Suprapubic skin (tissue), 4 donors: ENCODE measurements around the gene PRDM9. TPM values are rescaled to one million over a fixed set of nuclear protein-coding genes. Genes with fewer than 3 reads are reported as not detected.
"Not testable (repeated sequence)": the region's sequence is repeated elsewhere in the genome, so short reads cannot be mapped to it uniquely, and the experiment has no call there.

Experiments
- DNase-seq, 2 donors: peaks; one replicate each; pipeline ENCODE4 v3.0.0-alpha.2; 2019; ENCODE audit warnings: low spot score in 2 of 2
- H3K27ac ChIP-seq: fragments of 200-600 bp; sonication (generic); one replicate; pipeline ENCODE4 v1.5.1; 2019
- H3K27me3 ChIP-seq: fragments of 200-600 bp; sonication (generic); one replicate; pipeline ENCODE4 v1.5.1; 2019
- H3K36me3 ChIP-seq: fragments of 200-600 bp; sonication (generic); one replicate; pipeline ENCODE4 v1.5.1; 2019
- H3K4me1 ChIP-seq: fragments of 200-600 bp; sonication (generic); one replicate; pipeline ENCODE4 v1.5.1; 2019
- H3K4me3 ChIP-seq: fragments of 200-600 bp; sonication (generic); one replicate; pipeline ENCODE4 v1.5.1; 2019; ENCODE audit warnings: mild to moderate bottlenecking
- H3K9me3 ChIP-seq: fragments of 200-600 bp; sonication (generic); one replicate; pipeline ENCODE4 v1.5.1; 2019
- EP300 ChIP-seq: sonication (generic); formaldehyde crosslinking; IDR thresholded peaks from one replicate; pipeline ENCODE4 v1.6.1; 2017; ENCODE audit warnings: antibody characterized with exemption
- POLR2A ChIP-seq, 2 donors: fragments of 450-650 bp; IDR thresholded peaks; one replicate each; pipeline ENCODE4 v1.6.1; 2017; ENCODE audit warnings: antibody characterized with exemption in 2 of 2, mild to moderate bottlenecking in 2 of 2, moderate library complexity in 2 of 2
- POLR2AphosphoS5 ChIP-seq, 3 donors: sonication (generic); formaldehyde crosslinking; IDR thresholded peaks; one replicate each; pipeline ENCODE4 v1.6.1; 2017; ENCODE audit warnings: antibody characterized with exemption in 3 of 3
- WGBS: methylation state at CpG from one replicate; pipeline ENCODE4 v1.1.5; 2018; 5-methylcytosine and 5-hydroxymethylcytosine counted together
- total RNA-seq, 4 donors: library from RNA; depleted of rRNA; stranded (reverse); fragments of >200 nt; gene quantifications; one replicate each; pipeline ENCODE4 v1.1.0, GENCODE V29; 2016
- TF ChIP-seq, protein P1 (sequence below), 2 donors: fragments of 200-600 bp in 1 of 2; fragments of 450-650 bp in 1 of 2; sonication (generic) in 1 of 2; IDR thresholded peaks; one replicate each; pipeline ENCODE4 v1.5.1; 2016 to 2019; ENCODE audit warnings: antibody characterized with exemption in 2 of 2, mild to moderate bottlenecking in 1 of 2, moderate library complexity in 1 of 2

Gene PRDM9
- total RNA-seq, 4 donors from 2014 or later: not detected

DNA sequence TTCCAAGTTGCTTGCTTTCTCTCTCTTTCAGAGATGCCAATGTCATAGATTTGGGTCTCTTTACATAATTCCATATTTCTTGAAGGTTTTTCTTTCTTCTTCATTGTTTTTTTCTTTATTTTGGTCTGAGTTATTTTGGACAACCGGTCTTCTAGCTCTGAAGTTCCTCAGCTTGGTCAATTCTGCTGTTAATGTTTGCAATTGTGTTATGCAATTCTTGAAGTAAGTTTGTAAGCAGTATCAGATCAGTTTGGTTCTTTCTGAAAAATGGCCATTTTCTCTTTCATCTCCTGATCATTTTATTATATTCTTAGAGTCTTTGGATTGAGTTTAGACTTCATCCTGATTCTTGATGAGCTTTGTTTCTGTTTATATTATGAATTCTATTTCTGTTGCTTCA lies 16.4 kb upstream of the PRDM9 start:
- 93% methylated on average over 1 of the region's 1 CpG for WGBS
- H3K27me3 ChIP-seq: no peaks in the 10 kb centered on the region
- H3K4me1 ChIP-seq: no peaks in the 10 kb centered on the region
- no peaks in the 10 kb centered on the region for H3K36me3 ChIP-seq
- H3K4me3 ChIP-seq: no peak overlapping the region
- no peak for DNase-seq
- TF ChIP-seq, protein P1, sequence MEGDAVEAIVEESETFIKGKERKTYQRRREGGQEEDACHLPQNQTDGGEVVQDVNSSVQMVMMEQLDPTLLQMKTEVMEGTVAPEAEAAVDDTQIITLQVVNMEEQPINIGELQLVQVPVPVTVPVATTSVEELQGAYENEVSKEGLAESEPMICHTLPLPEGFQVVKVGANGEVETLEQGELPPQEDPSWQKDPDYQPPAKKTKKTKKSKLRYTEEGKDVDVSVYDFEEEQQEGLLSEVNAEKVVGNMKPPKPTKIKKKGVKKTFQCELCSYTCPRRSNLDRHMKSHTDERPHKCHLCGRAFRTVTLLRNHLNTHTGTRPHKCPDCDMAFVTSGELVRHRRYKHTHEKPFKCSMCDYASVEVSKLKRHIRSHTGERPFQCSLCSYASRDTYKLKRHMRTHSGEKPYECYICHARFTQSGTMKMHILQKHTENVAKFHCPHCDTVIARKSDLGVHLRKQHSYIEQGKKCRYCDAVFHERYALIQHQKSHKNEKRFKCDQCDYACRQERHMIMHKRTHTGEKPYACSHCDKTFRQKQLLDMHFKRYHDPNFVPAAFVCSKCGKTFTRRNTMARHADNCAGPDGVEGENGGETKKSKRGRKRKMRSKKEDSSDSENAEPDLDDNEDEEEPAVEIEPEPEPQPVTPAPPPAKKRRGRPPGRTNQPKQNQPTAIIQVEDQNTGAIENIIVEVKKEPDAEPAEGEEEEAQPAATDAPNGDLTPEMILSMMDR (IDR thresholded peaks at IDR 0.05): no peak
- TF ChIP-seq EP300: no peak
- TF ChIP-seq POLR2A (IDR thresholded peaks at IDR 0.05): no peak
- no peak for TF ChIP-seq POLR2AphosphoS5 (IDR thresholded peaks at IDR 0.05)
- H3K9me3 ChIP-seq: no peaks in the 10 kb centered on the region
- no peak overlapping the region for H3K27ac ChIP-seq

DNA sequence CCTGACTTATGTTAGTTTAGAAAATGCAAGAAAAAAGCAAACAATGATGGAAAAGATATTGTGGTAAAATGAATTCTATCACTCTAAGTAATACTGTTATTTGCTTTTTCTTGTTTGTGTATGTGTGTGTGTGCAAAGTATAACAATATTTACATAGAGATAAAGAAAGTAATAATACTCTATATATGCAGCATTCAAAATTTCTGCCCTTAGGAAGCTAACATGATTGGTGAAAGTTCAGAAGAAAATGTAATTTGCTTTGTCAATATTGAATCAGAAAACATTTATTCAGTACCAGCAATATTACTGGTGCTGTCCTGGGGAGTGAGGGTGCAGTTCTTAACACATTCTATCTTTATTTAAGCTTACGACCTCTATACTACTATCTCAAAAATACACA lies 12.9 kb upstream of the PRDM9 start:
- WGBS: 77% methylated on average over 1 of the region's 1 CpG
- DNase-seq: no peak
- H3K36me3 ChIP-seq: no peaks in the 10 kb centered on the region
- H3K9me3 ChIP-seq: no peaks in the 10 kb centered on the region
- TF ChIP-seq EP300: no peak
- H3K4me1 ChIP-seq: no peaks in the 10 kb centered on the region
- H3K4me3 ChIP-seq: no peak overlapping the region
- H3K27ac ChIP-seq: no peak overlapping the region
- no peaks in the 10 kb centered on the region for H3K27me3 ChIP-seq

DNA sequence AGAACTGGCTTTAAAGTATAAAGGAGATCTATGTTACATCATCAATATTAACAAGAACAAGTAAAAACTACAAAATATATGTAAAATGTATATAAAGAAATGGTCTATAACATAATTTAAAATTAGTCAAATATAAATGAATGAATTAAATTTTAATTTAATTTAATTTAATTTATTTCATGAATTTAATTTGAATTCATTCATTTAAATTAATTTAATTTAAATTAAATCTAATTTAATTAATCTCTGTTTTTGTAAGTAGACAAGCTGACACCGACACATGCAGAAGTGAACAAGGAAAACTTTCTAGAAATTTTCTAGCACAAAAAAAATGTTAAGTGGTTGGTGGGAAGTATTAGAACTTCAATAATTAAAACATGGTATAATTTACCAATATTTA lies 10.8 kb upstream of the PRDM9 start:
- Histone ChIP-seq H3K9me3 (no peaks in the 10 kb centered on the region), H3K36me3 (no peaks in the 10 kb centered on the region), H3K27ac (no peak overlapping the region), H3K27me3 (no peaks in the 10 kb centered on the region), H3K4me3 (no peak overlapping the region), H3K4me1 (no peaks in the 10 kb centered on the region)
- DNase-seq: no peak
- WGBS: 88% methylated on average over 1 of the region's 1 CpG
- TF ChIP-seq POLR2AphosphoS5 (IDR thresholded peaks at IDR 0.05): no peak
- TF ChIP-seq POLR2A (IDR thresholded peaks at IDR 0.05): no peak

DNA sequence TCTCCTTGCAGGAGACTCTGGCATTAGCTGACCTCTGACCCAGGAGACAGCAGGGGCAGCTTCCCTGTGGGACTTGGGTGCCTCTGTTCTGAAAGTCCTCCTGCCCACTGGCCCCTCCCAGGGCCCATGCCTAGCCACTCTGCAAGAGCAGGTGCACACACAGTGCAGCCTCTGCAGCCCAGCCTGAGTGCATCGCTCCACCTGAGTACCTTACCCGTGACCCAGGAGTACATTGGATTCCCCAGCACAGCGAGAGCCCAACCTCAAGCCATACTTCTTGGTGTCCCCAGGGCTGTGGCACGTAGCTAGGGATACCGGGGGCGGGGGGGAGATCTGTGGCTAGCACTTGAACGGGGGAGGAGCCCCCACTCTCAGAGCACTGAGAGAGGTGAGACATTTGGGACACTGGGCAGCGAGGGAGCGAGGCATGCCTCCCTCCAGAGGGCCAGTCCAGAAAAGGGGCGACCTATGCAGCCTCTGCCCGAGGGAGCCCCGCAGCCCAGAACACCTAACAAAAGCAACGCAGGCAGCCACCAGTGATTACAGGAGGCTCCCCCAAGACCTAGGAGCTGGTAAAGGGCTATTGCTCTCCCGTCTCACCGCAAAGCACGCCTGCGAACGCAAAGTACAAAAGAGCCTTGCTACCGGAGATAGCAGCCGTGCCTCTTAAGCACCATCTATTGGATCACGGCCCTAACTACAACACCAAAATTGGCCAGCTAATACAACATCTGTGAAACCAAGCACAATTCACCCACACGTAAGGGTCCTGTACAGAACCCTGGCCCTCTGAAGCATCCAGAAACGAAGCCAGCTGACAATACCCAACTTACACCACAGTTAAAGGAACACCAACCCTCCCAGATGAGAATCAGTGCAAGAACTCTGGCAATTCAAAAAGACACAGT lies 826 bp upstream of the PRDM9 start:
- H3K36me3 ChIP-seq: no peaks in the 10 kb centered on the region
- 70% methylated on average over 2 of the region's 23 CpGs for WGBS
- no peak for TF ChIP-seq POLR2AphosphoS5 (IDR thresholded peaks at IDR 0.05)
- TF ChIP-seq, protein P1 (IDR thresholded peaks at IDR 0.05): no peak
- no peak for TF ChIP-seq POLR2A (IDR thresholded peaks at IDR 0.05)
- TF ChIP-seq EP300: no peak
- no peak for DNase-seq
- no peak overlapping the region for H3K27ac ChIP-seq
- no peak overlapping the region for H3K4me3 ChIP-seq
- H3K4me1 ChIP-seq: no peaks in the 10 kb centered on the region
- no peaks in the 10 kb centered on the region for H3K9me3 ChIP-seq
- no peaks in the 10 kb centered on the region for H3K27me3 ChIP-seq

DNA sequence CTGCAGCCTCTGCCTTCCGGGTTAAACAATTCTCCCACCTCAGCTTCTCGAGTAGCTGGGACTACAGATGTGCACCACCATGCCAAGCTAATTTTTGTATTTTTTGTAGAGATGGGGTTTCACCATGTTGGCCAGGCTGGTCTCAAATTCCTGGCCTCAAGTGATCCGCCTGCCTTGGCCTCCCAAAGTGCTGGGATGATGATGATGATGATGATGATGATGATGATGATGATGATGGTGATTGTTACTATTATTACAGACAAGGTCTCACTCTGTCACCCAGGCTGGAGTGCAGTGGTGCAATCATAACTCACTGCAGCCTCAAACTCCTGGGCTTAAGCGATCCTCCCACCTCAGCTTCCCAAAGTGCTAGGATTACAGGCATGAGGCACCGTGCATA lies 3.0 kb downstream of the PRDM9 start:
- not testable (repeated sequence) for H3K27me3 ChIP-seq, H3K27ac ChIP-seq, H3K9me3 ChIP-seq, H3K4me3 ChIP-seq, H3K4me1 ChIP-seq, H3K36me3 ChIP-seq, DNase-seq
- 91% methylated on average over 5 of the region's 5 CpGs for WGBS

DNA sequence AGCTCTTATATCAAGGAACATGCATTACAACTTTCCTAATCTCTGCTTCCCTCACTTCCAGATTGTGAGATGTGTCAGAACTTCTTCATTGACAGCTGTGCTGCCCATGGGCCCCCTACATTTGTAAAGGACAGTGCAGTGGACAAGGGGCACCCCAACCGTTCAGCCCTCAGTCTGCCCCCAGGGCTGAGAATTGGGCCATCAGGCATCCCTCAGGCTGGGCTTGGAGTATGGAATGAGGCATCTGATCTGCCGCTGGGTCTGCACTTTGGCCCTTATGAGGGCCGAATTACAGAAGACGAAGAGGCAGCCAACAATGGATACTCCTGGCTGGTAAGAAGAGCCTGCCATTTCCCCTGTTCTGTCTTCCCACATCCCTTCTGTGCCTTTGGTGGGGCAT lies 15.1 kb downstream of the PRDM9 start:
- DNase-seq: no peak
- 90% methylated on average over 4 of the region's 4 CpGs for WGBS

More for the DNA sequence above, 15.1 kb downstream of the PRDM9 start:
- no peak for TF ChIP-seq POLR2A (IDR thresholded peaks at IDR 0.05)
- no peak for TF ChIP-seq POLR2AphosphoS5 (IDR thresholded peaks at IDR 0.05)
- no peak for TF ChIP-seq EP300
- TF ChIP-seq, protein P1 (IDR thresholded peaks at IDR 0.05): no peak
- Histone ChIP-seq H3K27me3 (no peaks in the 10 kb centered on the region), H3K4me3 (no peak overlapping the region), H3K9me3 (no peaks in the 10 kb centered on the region), H3K4me1 (no peaks in the 10 kb centered on the region), H3K27ac (no peak overlapping the region), H3K36me3 (no peaks in the 10 kb centered on the region)
